ENCODE measurements around the gene EDA.

The EDA gene

GRCh38 chrX:70049406-70049805 is 433.5 kb downstream of the EDA start:
- DNase-seq (ENCODE audit: low read depth), result no peak
- H3K4me3 ChIP-seq (ENCODE audit: low read length), result no peak overlapping the region
- no peak for TF ChIP-seq CTCF (conservative IDR thresholded peaks at IDR 0.05; ENCODE audit: low read depth, low read length)

- TF ChIP-seq CTCF (conservative IDR thresholded peaks at IDR 0.05; ENCODE audit: low read depth, low read length), result no peak
- no peak for DNase-seq (ENCODE audit: low read depth)
- no peak within 1 kb of the TSS for H3K4me3 ChIP-seq (ENCODE audit: low read length)
Measured at GRCh38 chrX:70049925-70050324, 434.0 kb downstream of the EDA start, which contains the start of gene AWAT2. TSS of gene AWAT2 (minus strand) at chrX:70049938. CDS start at chrX:70049932, 6 bp downstream.

GRCh38 chrX:70052895-70053615 is 437.1 kb downstream of the EDA start:
- no peak for TF ChIP-seq CTCF (conservative IDR thresholded peaks at IDR 0.05; ENCODE audit: low read depth, low read length)
- DNase-seq (ENCODE audit: low read depth), result no peak
- H3K4me3 ChIP-seq (ENCODE audit: low read length), result no peak overlapping the region

- TF ChIP-seq CTCF (conservative IDR thresholded peaks at IDR 0.05; ENCODE audit: low read depth, low read length), result no peak
- no peak overlapping the region for H3K4me3 ChIP-seq (ENCODE audit: low read length)
- DNase-seq (ENCODE audit: low read depth), result no peak
Measured at GRCh38 chrX:70054391-70054790, 438.5 kb downstream of the EDA start.

GRCh38 chrX:70062076-70062475 is 446.2 kb downstream of the EDA start, which contains the start of gene OTUD6A:
TSS of gene OTUD6A (plus strand) at chrX:70062457. CDS start at chrX:70062525, 68 bp downstream.
- H3K4me3 ChIP-seq (ENCODE audit: low read length), result no peak within 1 kb of the TSS
- TF ChIP-seq CTCF (conservative IDR thresholded peaks at IDR 0.05; ENCODE audit: low read depth, low read length), result no peak
- no peak for DNase-seq (ENCODE audit: low read depth)

GRCh38 chrX:70062961-70063550 is 447.1 kb downstream of the EDA start:
- TF ChIP-seq CTCF (conservative IDR thresholded peaks at IDR 0.05; ENCODE audit: low read depth, low read length), result no peak
- H3K4me3 ChIP-seq (ENCODE audit: low read length), result no peak overlapping the region
- no peak for DNase-seq (ENCODE audit: low read depth)

GRCh38 chrX:70066646-70067045 is 450.7 kb downstream of the EDA start:
- no peak for TF ChIP-seq CTCF (conservative IDR thresholded peaks at IDR 0.05; ENCODE audit: low read depth, low read length)
- DNase-seq (ENCODE audit: low read depth), result no peak

More at GRCh38 chrX:70066646-70067045, 450.7 kb downstream of the EDA start:
- H3K4me3 ChIP-seq (ENCODE audit: low read length), result no peak overlapping the region

Data from retinal pigment epithelial cell (primary cell).